HG03108 (cell line): ENCODE data around the gene GNAQ.

Source experiments
- ATAC-seq: cut with Tn5 transposase; IDR thresholded peaks from one replicate; pipeline ENCODE4 v1.9.1; 2021; ENCODE audit warnings: moderate library complexity; ENCODE audit not compliant: unreplicated experiment

Gene GNAQ

GRCh38 chr9:78031893-78032729, 500 bp upstream of the GNAQ start:
- ATAC-seq: no peak

GRCh38 chr9:78030553-78031443, 813 bp downstream of the GNAQ start:
- ATAC-seq: no peak

- ATAC-seq: no peak
Measured at GRCh38 chr9:78030296-78030552, 1.4 kb downstream of the GNAQ start.

- no peak for ATAC-seq
Measured at GRCh38 chr9:78029551-78030295, 1.9 kb downstream of the GNAQ start.

- no peak for ATAC-seq
Measured at GRCh38 chr9:78028926-78029325, 2.7 kb downstream of the GNAQ start.

GRCh38 chr9:78026947-78027346, 4.7 kb downstream of the GNAQ start:
- no peak for ATAC-seq

GRCh38 chr9:78026416-78026815, 5.2 kb downstream of the GNAQ start:
- ATAC-seq: no peak

GRCh38 chr9:78025186-78025585, 6.4 kb downstream of the GNAQ start:
- no peak for ATAC-seq

- ATAC-seq: no peak
Measured at GRCh38 chr9:78023003-78023741, 8.4 kb downstream of the GNAQ start.

- no peak for ATAC-seq
Measured at GRCh38 chr9:78021697-78022096, 9.9 kb downstream of the GNAQ start.

- ATAC-seq: no peak
Measured at GRCh38 chr9:78017190-78017693, 14.4 kb downstream of the GNAQ start.

GRCh38 chr9:78015241-78015640, 16.4 kb downstream of the GNAQ start:
- no peak for ATAC-seq

- ATAC-seq: no peak
Measured at GRCh38 chr9:78014776-78015175, 16.8 kb downstream of the GNAQ start.

- ATAC-seq: no peak
Measured at GRCh38 chr9:78013934-78014333, 17.7 kb downstream of the GNAQ start.

- no peak for ATAC-seq
Measured at GRCh38 chr9:78011049-78011448, 20.6 kb downstream of the GNAQ start.

GRCh38 chr9:78010445-78010844, 21.2 kb downstream of the GNAQ start:
- ATAC-seq: no peak

- ATAC-seq: no peak
Measured at GRCh38 chr9:78009186-78009585, 22.4 kb downstream of the GNAQ start.

- ATAC-seq: no peak
Measured at GRCh38 chr9:78006734-78007133, 24.9 kb downstream of the GNAQ start.

- ATAC-seq: no peak
Measured at GRCh38 chr9:78005231-78006002, 26.2 kb downstream of the GNAQ start.
